Hepatocyte (in vitro differentiated cells): ENCODE results near the gene IKBIP. TPM values are rescaled to one million over a fixed set of nuclear protein-coding genes. Genes with fewer than 3 reads are reported as not detected.
A peak's percentile ranks its signal among the peaks of the same experiment; 100 is the strongest.

Source experiments
- DNase-seq: peaks from one replicate; pipeline ENCODE4 v3.0.0-alpha.2; 2016; ENCODE audit warnings: low spot score
- H2AFZ ChIP-seq: fragments of 200-600 bp; sonication (generic); 2 replicates; pipeline ENCODE4 v1.6.0; 2016; ENCODE audit warnings: antibody characterized with exemption, mild to moderate bottlenecking
- H3K27ac ChIP-seq: fragments of 200-600 bp; sonication (generic); 2 replicates; pipeline ENCODE4 v1.5.1; 2016; ENCODE audit warnings: mild to moderate bottlenecking
- H3K27me3 ChIP-seq: fragments of 200-600 bp; sonication (generic); 2 replicates; pipeline ENCODE4 v1.6.1; 2016
- H3K36me3 ChIP-seq: fragments of 200-600 bp; sonication (generic); replicated peaks from 2 replicates; pipeline ENCODE4 v1.5.1; 2016; ENCODE audit warnings: low read depth; ENCODE audit not compliant: insufficient read depth
- H3K4me1 ChIP-seq: fragments of 200-600 bp; sonication (generic); 2 replicates; pipeline ENCODE4 v1.5.1; 2016; ENCODE audit warnings: mild to moderate bottlenecking, moderate library complexity; ENCODE audit not compliant: insufficient read depth
- H3K4me2 ChIP-seq: fragments of 200-600 bp; sonication (generic); 2 replicates; pipeline ENCODE4 v1.6.0; 2016
- H3K4me3 ChIP-seq: fragments of 200-600 bp; sonication (generic); 2 replicates; pipeline ENCODE4 v1.5.1; 2016; ENCODE audit warnings: mild to moderate bottlenecking
- H3K79me2 ChIP-seq: fragments of 200-600 bp; sonication (generic); 2 replicates; pipeline ENCODE4 v1.6.0; 2017; ENCODE audit warnings: mild to moderate bottlenecking
- H3K9me2 ChIP-seq: fragments of 200-600 bp; sonication (generic); replicated peaks from 2 replicates; pipeline ENCODE4 v1.6.0; 2017; ENCODE audit warnings: mild to moderate bottlenecking; ENCODE audit not compliant: insufficient read depth
- H3K9me3 ChIP-seq: fragments of 200-600 bp; sonication (generic); 2 replicates; pipeline ENCODE4 v1.5.1; 2016; ENCODE audit warnings: low read depth, mild to moderate bottlenecking
- H4K20me1 ChIP-seq: fragments of 200-600 bp; sonication (generic); 2 replicates; pipeline ENCODE4 v1.6.0; 2016; ENCODE audit warnings: mild to moderate bottlenecking; ENCODE audit not compliant: insufficient read depth, poor library complexity, severe bottlenecking
- CTCF ChIP-seq: fragments of 200-600 bp; sonication (generic); IDR thresholded peaks from 2 replicates; pipeline ENCODE4 v1.5.1; 2016; ENCODE audit warnings: antibody characterized with exemption, mild to moderate bottlenecking; ENCODE audit not compliant: poor library complexity
- EZH2 ChIP-seq: fragments of 200-600 bp; sonication (generic); IDR thresholded peaks from 2 replicates; pipeline ENCODE4 v1.6.1; 2016; ENCODE audit warnings: antibody characterized with exemption, mild to moderate bottlenecking, borderline replicate concordance
- EZH2phosphoT487 ChIP-seq: fragments of 200-600 bp; sonication (generic); IDR thresholded peaks from one replicate; pipeline ENCODE4 v1.6.1; 2018; ENCODE audit warnings: antibody characterized with exemption, mild to moderate bottlenecking, low read depth, moderate library complexity; ENCODE audit not compliant: unreplicated experiment, severe bottlenecking
- WGBS: methylation state at CpG from one replicate; pipeline ENCODE4 v1.1.6; 2016; ENCODE audit warnings: low lambda C conversion rate; ENCODE audit errors: missing lambda C conversion rate; 5-methylcytosine and 5-hydroxymethylcytosine counted together
- polyA plus RNA-seq: library from polyadenylated mRNA; unstranded; fragments of >200 nt; fragmentation: Nextera tagmentation; extraction: Ambion mirVana; gene quantifications from 2 replicates; pipeline ENCODE4 v1.2.1, GENCODE V29; 2016
- total RNA-seq: library from RNA; depleted of rRNA; stranded (reverse); fragments of >200 nt; gene quantifications from 2 replicates; pipeline ENCODE4 v1.2.3, GENCODE V29; 2014

The IKBIP gene
- total and polyA plus RNA-seq, 2 experiments from 2014 or later = 38.0 to 45.5 TPM

GRCh38 chr12:98635657-98636323 is 8.8 kb downstream of the IKBIP start:
- no peaks in the 10 kb centered on the region for H3K9me3 ChIP-seq
- no peak overlapping the region for H2AFZ ChIP-seq
- H3K36me3 ChIP-seq = no peaks in the 10 kb centered on the region
- H3K27ac ChIP-seq = peak overlapping the region; percentile 15
- H3K79me2 ChIP-seq = peaks cover 29% of the 10 kb centered on the region
- H3K4me1 ChIP-seq = no peaks in the 10 kb centered on the region
- H3K9me2 ChIP-seq = no peaks in the 10 kb centered on the region
- no peaks in the 10 kb centered on the region for H3K27me3 ChIP-seq
- no peak overlapping the region for H3K4me3 ChIP-seq
- WGBS = 74% methylated on average over 4 of the region's 4 CpGs
- H4K20me1 ChIP-seq = no peaks in the 10 kb centered on the region
- no peak overlapping the region for H3K4me2 ChIP-seq
- DNase-seq = no peak
- TF ChIP-seq CTCF = no peak
- TF ChIP-seq EZH2 = no peak
- TF ChIP-seq EZH2phosphoT487 = no peak

- Histone ChIP-seq H3K4me2 (no peak overlapping the region), H3K4me1 (no peaks in the 10 kb centered on the region), H3K27ac (no peak overlapping the region), H3K27me3 (no peaks in the 10 kb centered on the region), H3K79me2 (no peaks in the 10 kb centered on the region), H4K20me1 (no peaks in the 10 kb centered on the region), H3K9me2 (no peaks in the 10 kb centered on the region), H3K4me3 (no peak overlapping the region), H3K36me3 (no peaks in the 10 kb centered on the region), H3K9me3 (no peaks in the 10 kb centered on the region), H2AFZ (no peak overlapping the region)
- TF ChIP-seq EZH2phosphoT487 (no peak), EZH2 (no peak), CTCF (no peak)
- WGBS = 94% methylated on average over 4 of the region's 4 CpGs
- no peak for DNase-seq
These were observed 25.6 kb downstream of the IKBIP start for GRCh38 chr12:98618952-98619351.

- Histone ChIP-seq H3K4me1 (no peaks in the 10 kb centered on the region), H3K79me2 (no peaks in the 10 kb centered on the region), H3K27me3 (no peaks in the 10 kb centered on the region), H4K20me1 (no peaks in the 10 kb centered on the region), H3K4me2 (no peak overlapping the region), H3K27ac (no peak overlapping the region), H3K9me3 (no peaks in the 10 kb centered on the region), H3K4me3 (no peak overlapping the region), H3K36me3 (no peaks in the 10 kb centered on the region), H3K9me2 (no peaks in the 10 kb centered on the region), H2AFZ (no peak overlapping the region)
- no peak for DNase-seq
- WGBS = 82% methylated on average over 5 of the region's 5 CpGs
- TF ChIP-seq EZH2 = no peak
- no peak for TF ChIP-seq EZH2phosphoT487
- TF ChIP-seq CTCF = no peak
These were observed 31.8 kb downstream of the IKBIP start for GRCh38 chr12:98612696-98613334.
